Measurements from ENCODE around the gene MB21D2.

MB21D2 gene

GRCh38 chr3:192923731-192924130 is 6.1 kb upstream of the MB21D2 start:
- no peak for DNase-seq (ENCODE audit: low spot score)

GRCh38 chr3:192921793-192922192 is 4.1 kb upstream of the MB21D2 start:
- DNase-seq (ENCODE audit: low spot score), result no peak

- DNase-seq (ENCODE audit: low spot score), result no peak
Measured at GRCh38 chr3:192920411-192920810, 2.8 kb upstream of the MB21D2 start.

- no peak for DNase-seq (ENCODE audit: low spot score)
Measured at GRCh38 chr3:192919901-192920300, 2.2 kb upstream of the MB21D2 start.

GRCh38 chr3:192918275-192918588 is 576 bp upstream of the MB21D2 start:
- DNase-seq (ENCODE audit: low spot score), result no peak

- no peak for DNase-seq (ENCODE audit: low spot score)
Measured at GRCh38 chr3:192917028-192917403, 640 bp downstream of the MB21D2 start.

- DNase-seq (ENCODE audit: low spot score), result no peak
Measured at GRCh38 chr3:192916371-192917027, 1.2 kb downstream of the MB21D2 start.

- DNase-seq (ENCODE audit: low spot score), result no peak
Measured at GRCh38 chr3:192915722-192916121, 1.9 kb downstream of the MB21D2 start.

- DNase-seq (ENCODE audit: low spot score), result no peak
Measured at GRCh38 chr3:192915304-192915703, 2.4 kb downstream of the MB21D2 start.

- no peak for DNase-seq (ENCODE audit: low spot score)
Measured at GRCh38 chr3:192914848-192915247, 2.8 kb downstream of the MB21D2 start.

GRCh38 chr3:192913540-192913939 is 4.1 kb downstream of the MB21D2 start:
- DNase-seq (ENCODE audit: low spot score), result no peak

- no peak for DNase-seq (ENCODE audit: low spot score)
Measured at GRCh38 chr3:192911293-192911692, 6.4 kb downstream of the MB21D2 start.

- no peak for DNase-seq (ENCODE audit: low spot score)
Measured at GRCh38 chr3:192907784-192908183, 9.9 kb downstream of the MB21D2 start.

GRCh38 chr3:192906940-192907339 is 10.7 kb downstream of the MB21D2 start:
- no peak for DNase-seq (ENCODE audit: low spot score)

- DNase-seq (ENCODE audit: low spot score), result no peak
Measured at GRCh38 chr3:192905980-192906678, 11.5 kb downstream of the MB21D2 start.

- no peak for DNase-seq (ENCODE audit: low spot score)
Measured at GRCh38 chr3:192904632-192905289, 12.9 kb downstream of the MB21D2 start.

- DNase-seq (ENCODE audit: low spot score), result no peak
Measured at GRCh38 chr3:192902549-192902948, 15.1 kb downstream of the MB21D2 start.

- no peak for DNase-seq (ENCODE audit: low spot score)
Measured at GRCh38 chr3:192901435-192901834, 16.2 kb downstream of the MB21D2 start.

- no peak for DNase-seq (ENCODE audit: low spot score)
Measured at GRCh38 chr3:192899540-192899982, 18.1 kb downstream of the MB21D2 start.

GRCh38 chr3:192897005-192897404 is 20.7 kb downstream of the MB21D2 start:
- DNase-seq (ENCODE audit: low spot score), result no peak

GRCh38 chr3:192896208-192896607 is 21.4 kb downstream of the MB21D2 start:
- DNase-seq (ENCODE audit: low spot score), result no peak

- no peak for DNase-seq (ENCODE audit: low spot score)
Measured at GRCh38 chr3:192894676-192895075, 23.0 kb downstream of the MB21D2 start.

- no peak for DNase-seq (ENCODE audit: low spot score)
Measured at GRCh38 chr3:192892981-192893700, 24.5 kb downstream of the MB21D2 start.

Measured in hematopoietic multipotent progenitor cell treated with erythropoietin and hydrocortisone succinate and interleukin-3 and kit ligand, for 15 days (in vitro differentiated cells).